K562 (cell line): ENCODE measurements around the gene THOC7. TPM values are rescaled to one million over a fixed set of nuclear protein-coding genes. Genes with fewer than 3 reads are reported as not detected.

Experiments used
- ATAC-seq: fragments of 200-7000 bp; cut with Tn5 transposase; 3 replicates; pipeline ENCODE4 v1.9.1; 2020; ENCODE audit warnings: moderate library complexity
- BruUV-seq: library from RNA; stranded (reverse); fragments of 400-500 nt; replicated peaks from 2 replicates; lab custom pipeline; 2021; lab: Mats Ljungman, UMichigan
- CTCF ChIA-PET: fragments of 300-600 bp; formaldehyde crosslinking; extraction: SDS; loops from one replicate; lab custom pipeline; 2021; ENCODE audit warnings: low intra/inter-chr PET ratio; lab: Yijun Ruan, JAX
- POLR2A ChIA-PET: fragments of 300-600, 350-650 bp; sonication (Branson Sonifier 250); formaldehyde crosslinking; extraction: SDS; loops from one replicate; lab custom pipeline; 2021; ENCODE audit warnings: antibody characterized with exemption, inconsistent platforms; lab: Yijun Ruan, JAX
- DNase-seq, 4 experiments: peaks; one replicate each; pipeline versions ENCODE4 v3.0.0 to v3.0.0-alpha.2; 2011 to 2018; ENCODE audit warnings: low spot score in 3 of 4, mixed read lengths in 3 of 4; ENCODE audit errors: extremely low read depth in 1 of 4
- FAIRE-seq: peaks from 2 replicates; lab custom pipeline; 2011; peaks lifted over from hg19 to GRCh38; lab: Jason Lieb, UNC
- H2AFZ ChIP-seq: 2 replicates; pipeline ENCODE4 v1.6.0; 2011; ENCODE audit warnings: low read depth, low read length, control low read depth, inconsistent platforms
- H3K27ac ChIP-seq: fragments of 200-600 bp; 3 replicates; pipeline ENCODE4 v1.8.0; 2011; ENCODE audit warnings: low read depth, mild to moderate bottlenecking, control low read depth, inconsistent platforms, low read length, moderate library complexity, mixed read lengths; ENCODE audit errors: extremely low read depth
- H3K27me3 ChIP-seq, 2 experiments: fragments of 300-600 bp in 1 of 2; 2 replicates in 1 of 2; 3 replicates in 1 of 2; pipeline versions ENCODE4 v1.6.0 to v1.8.0; 2011; ENCODE audit warnings: inconsistent platforms in 2 of 2, low read length in 2 of 2, mild to moderate bottlenecking in 1 of 2, mixed read lengths in 1 of 2, moderate library complexity in 1 of 2; ENCODE audit not compliant: control insufficient read depth in 2 of 2, insufficient read depth in 2 of 2
- H3K36me3 ChIP-seq: fragments of 300-600 bp; 3 replicates; pipeline ENCODE4 v1.8.0; 2011; ENCODE audit warnings: mild to moderate bottlenecking, low read length, inconsistent platforms; ENCODE audit not compliant: control insufficient read depth, insufficient read depth
- H3K4me1 ChIP-seq, 2 experiments: fragments of 200-600 bp in 1 of 2; replicated peaks in 1 of 2; 2 replicates in 1 of 2; 3 replicates in 1 of 2; pipeline versions ENCODE4 v1.5.1 to v1.8.0; 2011; ENCODE audit warnings: inconsistent platforms in 2 of 2, low read length in 2 of 2, mild to moderate bottlenecking in 1 of 2, mixed read lengths in 1 of 2, moderate library complexity in 1 of 2; ENCODE audit not compliant: control insufficient read depth in 2 of 2, insufficient read depth in 2 of 2
- H3K4me2 ChIP-seq: 2 replicates; pipeline ENCODE4 v1.6.1; 2011; ENCODE audit warnings: low read length, control low read depth, inconsistent platforms, mixed read lengths; ENCODE audit not compliant: insufficient read depth
- H3K4me3 ChIP-seq: fragments of 200-600 bp; sonication (generic), shearing (Covaris generic); 2 replicates; pipeline ENCODE4 v1.5.1; 2016; ENCODE audit warnings: control low read depth, inconsistent platforms
- H3K79me2 ChIP-seq: fragments of 200-600 bp; 3 replicates; pipeline ENCODE4 v1.8.0; 2011; ENCODE audit warnings: low read length, inconsistent platforms; ENCODE audit not compliant: control insufficient read depth, insufficient read depth
- H3K9ac ChIP-seq, 2 experiments: 2 replicates each; pipeline versions ENCODE4 v1.6.0 to v1.6.1; 2011; ENCODE audit warnings: low read depth in 2 of 2, low read length in 2 of 2, control low read depth in 1 of 2, inconsistent platforms in 1 of 2, mild to moderate bottlenecking in 1 of 2, mixed read lengths in 1 of 2; ENCODE audit not compliant: insufficient read depth in 1 of 2
- H3K9me1 ChIP-seq: one replicate; pipeline ENCODE4 v1.6.0; 2011; ENCODE audit warnings: inconsistent platforms, mild to moderate bottlenecking, low read length, moderate library complexity; ENCODE audit not compliant: control insufficient read depth, insufficient read depth
- H3K9me3 ChIP-seq: replicated peaks from 2 replicates; pipeline ENCODE4 v1.5.1; 2011; ENCODE audit warnings: low read depth, low read length, inconsistent platforms; ENCODE audit not compliant: control insufficient read depth, insufficient read depth
- H4K20me1 ChIP-seq: replicated peaks from 2 replicates; pipeline ENCODE4 v1.6.1; 2011; ENCODE audit warnings: low read length, inconsistent platforms, mixed read lengths; ENCODE audit not compliant: control insufficient read depth, insufficient read depth
- ADNP ChIP-seq: fragments of 200-800 bp; sonication (Bioruptor generic); IDR thresholded peaks from 2 replicates; pipeline ENCODE4 v1.6.1; 2016; ENCODE audit warnings: missing genetic modification characterization, missing compliant biosample characterization
- E2F3 ChIP-seq: fragments of 250-450 bp; sonication (Bioruptor Pico); IDR thresholded peaks from 2 replicates; pipeline ENCODE4 v1.4.0; 2020; ENCODE audit warnings: mild to moderate bottlenecking
- FOXJ2 ChIP-seq: fragments of 200-800 bp; sonication (Bioruptor generic); IDR thresholded peaks from 2 replicates; pipeline ENCODE4 v1.6.1; 2016; ENCODE audit warnings: missing genetic modification characterization, missing compliant biosample characterization
- HMGN3 ChIP-seq: IDR thresholded peaks from 2 replicates; pipeline ENCODE4 v1.6.1; 2011; ENCODE audit warnings: borderline replicate concordance, low read depth, mild to moderate bottlenecking, mixed read lengths, low read length; ENCODE audit not compliant: insufficient read length; ENCODE audit errors: extremely low read depth
- KDM5B ChIP-seq: fragments of 200-600 bp; sonication (generic); IDR thresholded peaks from 2 replicates; pipeline ENCODE4 v1.6.1; 2012; ENCODE audit warnings: low read depth, mild to moderate bottlenecking, moderate library complexity, low read length, control low read depth, inconsistent platforms; ENCODE audit not compliant: insufficient replicate concordance
- MLX ChIP-seq, 2 experiments: fragments of 450-650 bp in 1 of 2; sonication (generic) in 1 of 2; formaldehyde crosslinking; conservative IDR thresholded peaks; 2 replicates each; pipeline versions ENCODE4 v1.4.0 to v1.8.1; 2020 to 2022; ENCODE audit warnings: mild to moderate bottlenecking in 1 of 2, missing genetic modification reagents in 1 of 2
- PHF21A ChIP-seq: fragments of 450-650 bp; IDR thresholded peaks from 2 replicates; pipeline ENCODE4 v1.6.1; 2017; ENCODE audit warnings: low read depth, borderline replicate concordance
- PKNOX1 ChIP-seq: fragments of 450-650 bp; IDR thresholded peaks from 2 replicates; pipeline ENCODE4 v1.6.1; 2016
- SIN3A ChIP-seq, 2 experiments: fragments of 150-350 bp in 1 of 2; IDR thresholded peaks; 2 replicates each; pipeline ENCODE4 v1.6.1; 2011 to 2016; ENCODE audit warnings: borderline replicate concordance in 2 of 2, low read depth in 2 of 2, low read length in 2 of 2, mild to moderate bottlenecking in 2 of 2, moderate library complexity in 2 of 2; ENCODE audit not compliant: control insufficient read depth in 1 of 2
- ZFX ChIP-seq: sonication (generic); formaldehyde crosslinking; IDR thresholded peaks from 2 replicates; pipeline ENCODE4 v1.8.0; 2022; ENCODE audit warnings: mild to moderate bottlenecking, missing genetic modification reagents, moderate library complexity
- ZNF324 ChIP-seq: fragments of 250-450 bp; sonication (Bioruptor Pico); IDR thresholded peaks from 2 replicates; pipeline ENCODE4 v1.4.0; 2020; ENCODE audit warnings: mild to moderate bottlenecking
- ZNF766 ChIP-seq: fragments of 200-800 bp; sonication (Bioruptor generic); conservative IDR thresholded peaks from 2 replicates; pipeline ENCODE4 v1.6.1; 2016; ENCODE audit warnings: missing genetic modification characterization, missing compliant biosample characterization
- WGBS: fragments of 100-300 bp; shearing (Covaris generic); methylation state at CpG from one replicate; pipeline ENCODE4 v1.1.6; 2016; ENCODE audit warnings: low coverage, mixed read lengths; ENCODE audit not compliant: insufficient coverage; ENCODE audit errors: missing lambda C conversion rate; 5-methylcytosine and 5-hydroxymethylcytosine counted together
- in situ Hi-C: fragments of 300-500 bp; cut with MboI; formaldehyde crosslinking; loops from 4 replicates; pipeline ENCODE4 v1.15.0; 2018; ENCODE audit warnings: inconsistent platforms, mixed read lengths
- intact Hi-C: fragments of 100-400 bp; cut with micrococcal nuclease; formaldehyde crosslinking; loops from 2 replicates; pipeline ENCODE4 v1.14.2; 2022
- polyA plus RNA-seq, 8 experiments: library from polyadenylated mRNA; depleted of rRNA in 4 of 8; stranded (reverse) in 5 of 8; unstranded in 3 of 8; fragments of >200 nt; fragmentation: Nextera tagmentation in 2 of 8; fragmentation: Illumina TruSeq in 1 of 8; extraction: Ambion mirVana in 2 of 8; extraction: Trizol in 1 of 8; gene quantifications; 2 replicates each; pipeline versions ENCODE4 v1.2.1 to v1.2.3, GENCODE V29; 2011 to 2014; ENCODE audit warnings: inconsistent platforms in 1 of 8, missing spikeins in 1 of 8
- total RNA-seq, 7 experiments: library from RNA; depleted of rRNA in 6 of 7; stranded (reverse); fragments of >200 nt in 6 of 7; fragmentation: Illumina TruSeq in 2 of 7; extraction: Trizol in 2 of 7; gene quantifications; 2 replicates each; pipeline versions ENCODE4 v1.2.1 to v1.2.3, GENCODE V29; 2011 to 2021; ENCODE audit warnings: low replicate concordance in 1 of 7
- TF ChIP-seq, protein P1 (sequence below): fragments of 450-650 bp; formaldehyde crosslinking; IDR thresholded peaks from 2 replicates; pipeline ENCODE4 v1.4.0; 2020; ENCODE audit warnings: mild to moderate bottlenecking, mixed read lengths

THOC7 gene
- total and polyA plus RNA-seq, 9 of the 15 experiments (the other 6 are each of a cell fraction or from before 2014, with no cell fraction given): 56.5 to 129 (median 94.7) TPM

DNA sequence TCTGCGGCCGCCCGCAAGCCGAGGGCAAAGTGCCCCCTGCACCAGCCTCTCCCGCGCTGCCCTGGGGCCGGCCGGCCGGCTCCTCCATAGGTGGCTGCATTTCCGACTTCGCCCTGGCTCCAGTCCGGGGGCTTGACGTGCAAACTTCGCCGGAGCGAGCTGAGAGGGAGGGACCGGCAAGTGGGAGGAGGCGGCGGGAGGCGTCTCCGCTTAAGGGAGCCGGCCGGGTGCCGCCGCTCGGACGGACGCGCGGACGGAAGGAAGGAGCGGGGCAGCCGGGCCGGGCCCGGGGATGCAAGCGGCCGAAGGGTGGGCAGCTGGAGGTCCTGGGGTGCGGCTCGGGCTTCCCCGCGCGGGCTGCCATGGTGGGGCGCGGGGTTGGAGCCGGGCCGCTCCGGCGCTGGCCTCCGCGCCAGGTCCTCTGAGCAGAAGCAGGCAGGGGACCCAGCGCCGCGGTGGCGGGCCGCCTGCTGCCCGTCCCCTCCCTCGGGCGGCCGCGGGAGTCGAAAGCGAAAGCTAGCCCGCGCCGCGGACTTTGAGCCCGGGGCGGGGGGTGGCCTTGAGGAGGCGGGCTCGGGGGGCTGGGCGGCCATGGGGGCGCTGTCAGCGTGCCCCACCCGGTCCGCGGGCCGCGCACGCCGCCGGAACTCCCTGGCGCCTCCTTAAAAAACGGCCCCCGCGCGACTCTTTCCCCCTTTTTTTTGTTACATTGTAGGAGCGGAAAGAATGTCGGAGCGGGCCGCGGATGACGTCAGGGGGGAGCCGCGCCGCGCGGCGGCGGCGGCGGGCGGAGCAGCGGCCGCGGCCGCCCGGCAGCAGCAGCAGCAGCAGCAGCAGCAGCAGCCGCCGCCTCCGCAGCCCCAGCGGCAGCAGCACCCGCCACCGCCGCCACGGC, 48.5 kb upstream of the THOC7 start, which contains the start of gene SCAANT1:
TSS of gene SCAANT1 (minus strand) at position 511 of the 895 bp plus-strand sequence.
- H4K20me1 ChIP-seq: no peaks in the 10 kb centered on the region
- peak within 1 kb of the TSS; percentile 65 for H3K4me3 ChIP-seq
- intact Hi-C loops (loop anchor here (5.0 kb wide), 1 partner anchor 50 kb away; the partner anchor contains the start of genes ATXN7 and THOC7), in situ Hi-C loops (no loop called here)
- 0% methylated on average over 15 of the region's 115 CpGs for WGBS
- H3K9me3 ChIP-seq: no peaks in the 10 kb centered on the region
- H3K9me1 ChIP-seq: no peaks in the 10 kb centered on the region
- ATAC-seq (peak; percentile 94), FAIRE-seq (no peak), DNase-seq (peak; percentile 72 to 80 (median 77))
- ChIA-PET POLR2A (interaction anchor here (0.6 to 1.2 kb wide), 6 partner anchors 9 to 169 kb away, joined by 3 to 5 read pairs (median 3); no protein-coding TSS in a partner anchor), CTCF (interaction anchor here (1.1 kb wide), 1 partner anchor 82 kb away, joined by 4 read pairs; no protein-coding TSS in a partner anchor)
- H3K79me2 ChIP-seq: peaks cover 41% of the 10 kb centered on the region
- peak within 1 kb of the TSS; percentile 88 for H3K27ac ChIP-seq
- H3K4me2 ChIP-seq: peak within 1 kb of the TSS; percentile 82
- H3K27me3 ChIP-seq: no peaks in the 10 kb centered on the region
- peak within 1 kb of the TSS; percentile 76 for H2AFZ ChIP-seq
- BruUV-seq: no TSS peak
- H3K4me1 ChIP-seq: peaks cover 9 to 13% of the 10 kb centered on the region in 2 experiments
- peak within 1 kb of the TSS; percentile 67 to 95 for H3K9ac ChIP-seq
- peaks cover 30% of the 10 kb centered on the region; the same call in 2 of the 3 replicates for H3K36me3 ChIP-seq
- TF ChIP-seq ZFX (CRISPR knock-in tag) (peak; percentile 84), FOXJ2 (tag) (no peak), MLX (CRISPR knock-in tag; conservative IDR thresholded peaks at IDR 0.05) (no peak), ZNF324 (CRISPR knock-in tag) (no peak), KDM5B (no peak), PHF21A (no peak), PKNOX1 (no peak), ADNP (tag) (no peak), ZNF766 (CRISPR knock-in tag) (0 out of 2 replicates have a peak, but pooled peaks have one; percentile 21), E2F3 (CRISPR knock-in tag) (no peak), HMGN3 (no peak), SIN3A (IDR thresholded peaks at IDR 0.05; ENCODE audit: borderline replicate concordance in 2 of 2, control insufficient read depth in 1 of 2, low read depth in 2 of 2, low read length in 2 of 2) (0 out of 4 replicates have a peak, but pooled peaks of 1 of the 2 experiments have one; percentile 45)
- TF ChIP-seq, protein P1, sequence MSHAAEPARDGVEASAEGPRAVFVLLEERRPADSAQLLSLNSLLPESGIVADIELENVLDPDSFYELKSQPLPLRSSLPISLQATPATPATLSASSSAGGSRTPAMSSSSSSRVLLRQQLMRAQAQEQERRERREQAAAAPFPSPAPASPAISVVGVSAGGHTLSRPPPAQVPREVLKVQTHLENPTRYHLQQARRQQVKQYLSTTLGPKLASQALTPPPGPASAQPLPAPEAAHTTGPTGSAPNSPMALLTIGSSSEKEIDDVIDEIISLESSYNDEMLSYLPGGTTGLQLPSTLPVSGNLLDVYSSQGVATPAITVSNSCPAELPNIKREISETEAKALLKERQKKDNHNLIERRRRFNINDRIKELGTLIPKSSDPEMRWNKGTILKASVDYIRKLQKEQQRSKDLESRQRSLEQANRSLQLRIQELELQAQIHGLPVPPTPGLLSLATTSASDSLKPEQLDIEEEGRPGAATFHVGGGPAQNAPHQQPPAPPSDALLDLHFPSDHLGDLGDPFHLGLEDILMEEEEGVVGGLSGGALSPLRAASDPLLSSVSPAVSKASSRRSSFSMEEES (CRISPR knock-in tag): no peak
